GM20000 (cell line): ENCODE measurements around the gene ZPR1.
"Not testable (repeated sequence)": the region's sequence is repeated elsewhere in the genome, so short reads cannot be mapped to it uniquely, and the experiment has no call there.

ENCODE experiments used
- DNase-seq: peaks from one replicate; pipeline ENCODE4 v3.0.0; 2012; ENCODE audit warnings: low spot score
- CTCF ChIP-seq: IDR thresholded peaks from 2 replicates; pipeline ENCODE4 v1.5.1; 2012; ENCODE audit warnings: mild to moderate bottlenecking, control low read depth; ENCODE audit errors: extremely low read depth, missing control alignments

The ZPR1 gene

GRCh38 chr11:116787786-116788486 lies at the start of gene ZPR1:
Gene ZPR1, minus strand, starts transcription at chr11:116788023. Its CDS starts 33 bp downstream, at chr11:116787990.
- no peak for TF ChIP-seq CTCF
- DNase-seq, result peak; percentile 96

GRCh38 chr11:116836632-116836991 lies 48.8 kb upstream of the ZPR1 start:
- TF ChIP-seq CTCF, result no peak
- DNase-seq, result no peak

- DNase-seq, result peak; percentile 91
Observed at GRCh38 chr11:116835791-116836631, 48.2 kb upstream of the ZPR1 start.

GRCh38 chr11:116835042-116835772 lies 47.4 kb upstream of the ZPR1 start:
- peak; percentile 48 for DNase-seq
- TF ChIP-seq CTCF, result no peak

More at GRCh38 chr11:116835791-116836631, 48.2 kb upstream of the ZPR1 start:
- TF ChIP-seq CTCF, result peak; percentile 46

- not testable (repeated sequence) for DNase-seq
Observed at GRCh38 chr11:116834535-116835041, 46.8 kb upstream of the ZPR1 start.

GRCh38 chr11:116833816-116834534 lies 46.2 kb upstream of the ZPR1 start:
- no peak for TF ChIP-seq CTCF
- DNase-seq, result no peak

GRCh38 chr11:116833491-116833815 lies 45.6 kb upstream of the ZPR1 start:
- no peak for DNase-seq
- TF ChIP-seq CTCF, result no peak
